ENCODE data around the gene COL21A1. TPM values are rescaled to one million over a fixed set of nuclear protein-coding genes. Genes with fewer than 3 reads are reported as not detected.

The COL21A1 gene
- total and polyA plus RNA-seq, 7 donors: 0.24 to 7.1 (median 0.65) TPM

- DNase-seq (no peak), ATAC-seq (no peak)
- Histone ChIP-seq H3K36me3 (ENCODE audit: insufficient read depth in 1 of 2, low read depth in 1 of 2) (no peaks in the 10 kb centered on the region), H3K9me3 (no peaks in the 10 kb centered on the region), H3K27ac (no peak overlapping the region), H3K4me3 (no peak overlapping the region), H3K4me1 (no peaks in the 10 kb centered on the region), H3K27me3 (ENCODE audit: insufficient read depth in 3 of 3, low read length in 2 of 3) (no peaks in the 10 kb centered on the region)
- TF ChIP-seq CTCF (IDR thresholded peaks at IDR 0.05): no peak
- intact Hi-C loops (cut with DNase I): no loop called here
- WGBS, 3 donors: 72 to 81% (median 73%) methylated on average over 1 of the region's 1 CpG
Observed at GRCh38 chr6:56073315-56073714, 174.1 kb downstream of the COL21A1 start.

- H3K27ac ChIP-seq: no peak overlapping the region
- no peak overlapping the region for H3K4me3 ChIP-seq
- ATAC-seq (no peak), DNase-seq (no peak)
- 44 to 75% (median 70%) methylated on average over 1 of the region's 1 CpG for WGBS, 3 donors
- H3K9me3 ChIP-seq: no peaks in the 10 kb centered on the region
- no peak for TF ChIP-seq CTCF (IDR thresholded peaks at IDR 0.05)
- no peaks in the 10 kb centered on the region for H3K4me1 ChIP-seq
- H3K27me3 ChIP-seq (ENCODE audit: insufficient read depth in 3 of 3, low read length in 2 of 3): no peaks in the 10 kb centered on the region
- no peaks in the 10 kb centered on the region for H3K36me3 ChIP-seq (ENCODE audit: insufficient read depth in 1 of 2, low read depth in 1 of 2)
- intact Hi-C loops (cut with DNase I): no loop called here
Observed at GRCh38 chr6:56072856-56073255, 174.5 kb downstream of the COL21A1 start.

- intact Hi-C loops (cut with DNase I): no loop called here
- Histone ChIP-seq H3K4me1 (no peaks in the 10 kb centered on the region), H3K4me3 (no peak overlapping the region), H3K27me3 (ENCODE audit: insufficient read depth in 3 of 3, low read length in 2 of 3) (no peaks in the 10 kb centered on the region), H3K27ac (no peak overlapping the region), H3K9me3 (no peaks in the 10 kb centered on the region), H3K36me3 (ENCODE audit: insufficient read depth in 1 of 2, low read depth in 1 of 2) (no peaks in the 10 kb centered on the region)
- ATAC-seq (no peak), DNase-seq (no peak)
- TF ChIP-seq CTCF (IDR thresholded peaks at IDR 0.05): no peak
Observed at GRCh38 chr6:56065408-56065807, 182.0 kb downstream of the COL21A1 start.

GRCh38 chr6:56062836-56063235 lies 184.5 kb downstream of the COL21A1 start:
- Histone ChIP-seq H3K27me3 (ENCODE audit: insufficient read depth in 3 of 3, low read length in 2 of 3) (no peaks in the 10 kb centered on the region), H3K4me1 (no peaks in the 10 kb centered on the region), H3K27ac (no peak overlapping the region), H3K9me3 (no peaks in the 10 kb centered on the region), H3K4me3 (no peak overlapping the region), H3K36me3 (ENCODE audit: insufficient read depth in 1 of 2, low read depth in 1 of 2) (no peaks in the 10 kb centered on the region)
- intact Hi-C loops (cut with DNase I): no loop called here
- no peak for ATAC-seq
- no peak for TF ChIP-seq CTCF (IDR thresholded peaks at IDR 0.05)
- WGBS, 3 donors: 8 to 9% (median 8%) methylated on average over 1 of the region's 1 CpG
- DNase-seq: no peak

GRCh38 chr6:56058636-56059035 lies 188.7 kb downstream of the COL21A1 start:
- H3K9me3 ChIP-seq: no peaks in the 10 kb centered on the region
- no peaks in the 10 kb centered on the region for H3K4me1 ChIP-seq
- no peaks in the 10 kb centered on the region for H3K36me3 ChIP-seq (ENCODE audit: insufficient read depth in 1 of 2, low read depth in 1 of 2)
- DNase-seq (no peak), ATAC-seq (no peak)
- no peaks in the 10 kb centered on the region for H3K27me3 ChIP-seq (ENCODE audit: insufficient read depth in 3 of 3, low read length in 2 of 3)
- WGBS, 3 donors: 82 to 85% (median 83%) methylated on average over 2 of the region's 2 CpGs
- intact Hi-C loops (cut with DNase I): no loop called here
- H3K4me3 ChIP-seq: no peak overlapping the region
- H3K27ac ChIP-seq: no peak overlapping the region
- TF ChIP-seq CTCF (IDR thresholded peaks at IDR 0.05): no peak

Measured in psoas muscle (tissue), 8 donors.